Measurements from ENCODE around the gene ERAL1.
"Not testable (repeated sequence)": the region's sequence is repeated elsewhere in the genome, so short reads cannot be mapped to it uniquely, and the experiment has no call there.

Gene ERAL1

DNA sequence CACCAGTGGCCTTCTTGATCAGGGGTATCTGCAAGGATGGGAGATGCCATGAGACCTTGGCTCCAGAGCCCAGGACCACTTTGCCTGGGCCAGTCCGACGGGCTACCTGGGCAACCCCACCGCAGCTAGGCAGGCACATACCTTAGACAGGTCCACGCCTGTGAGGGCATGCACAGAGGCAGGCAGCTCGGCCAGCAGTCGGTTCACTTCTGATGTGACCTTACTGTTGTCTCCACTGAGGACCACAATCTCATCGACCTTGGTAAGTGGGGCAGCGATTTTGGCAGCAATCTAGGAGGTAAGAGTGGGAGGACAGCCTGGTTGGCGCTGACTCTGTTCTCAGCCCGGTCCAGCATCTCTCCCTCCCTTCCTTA is 25.7 kb downstream of the ERAL1 start:
- DNase-seq, result no peak

DNA sequence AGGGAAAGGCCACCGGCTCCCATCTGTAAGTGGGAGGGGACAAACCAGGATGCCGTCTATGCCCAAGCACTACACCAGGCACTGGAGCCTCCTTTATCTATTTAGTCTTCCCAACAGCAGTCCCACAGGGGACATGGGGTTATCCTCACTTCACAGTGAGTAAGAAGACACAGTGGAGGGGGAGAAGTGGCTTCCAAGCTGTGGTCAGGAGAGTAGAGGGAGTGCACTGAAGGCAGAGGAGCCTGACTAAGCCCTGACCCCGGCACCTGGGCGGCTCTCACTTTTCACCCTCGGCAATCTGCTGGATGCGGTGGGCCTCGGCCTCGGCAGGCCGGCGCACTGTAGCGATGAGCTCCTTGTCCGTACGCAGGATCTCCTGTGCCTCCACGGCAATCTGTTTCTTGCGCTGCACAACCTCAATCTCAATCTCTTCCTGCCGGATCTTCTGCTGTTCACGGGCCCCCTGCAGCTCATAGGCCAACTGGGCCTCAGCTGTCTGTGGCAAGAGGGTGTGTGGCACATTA is 26.8 kb downstream of the ERAL1 start:
- DNase-seq, result no peak

DNA sequence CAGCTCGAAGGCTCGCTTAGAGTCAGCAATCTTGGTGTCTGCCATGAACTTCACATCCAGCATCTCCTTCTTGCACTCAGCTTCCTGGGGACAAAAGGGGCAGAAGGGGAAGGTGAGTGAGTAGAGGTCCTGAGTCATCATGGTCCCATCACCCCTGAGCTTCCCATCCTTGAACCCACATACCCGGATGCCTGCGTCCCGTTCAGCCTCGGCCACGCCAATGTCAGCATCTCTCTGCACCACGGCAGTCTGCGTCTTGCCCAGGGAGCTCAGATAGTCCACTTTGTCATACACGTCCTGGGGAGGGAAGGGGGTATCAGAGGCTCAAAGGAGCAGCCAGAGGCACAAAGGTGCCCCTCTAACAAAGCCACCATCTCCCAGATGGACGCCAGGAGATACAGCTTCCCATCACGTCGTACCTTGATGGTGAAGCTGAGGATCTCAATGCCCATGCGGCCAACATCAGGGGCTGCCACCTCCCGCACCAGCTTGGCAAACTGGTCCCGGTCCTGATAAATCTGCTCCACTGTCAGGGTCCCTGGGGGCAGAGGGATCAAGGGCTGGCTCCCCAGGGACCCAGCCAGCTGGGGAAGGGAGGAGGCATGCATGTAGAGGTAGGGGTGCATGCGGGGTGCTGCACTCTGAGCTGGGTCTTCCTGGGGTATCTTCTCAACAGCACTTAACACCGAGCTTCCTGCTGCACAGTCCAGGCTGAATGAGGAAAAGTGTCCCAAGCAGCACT is 27.5 kb downstream of the ERAL1 start:
- no peak for DNase-seq

DNA sequence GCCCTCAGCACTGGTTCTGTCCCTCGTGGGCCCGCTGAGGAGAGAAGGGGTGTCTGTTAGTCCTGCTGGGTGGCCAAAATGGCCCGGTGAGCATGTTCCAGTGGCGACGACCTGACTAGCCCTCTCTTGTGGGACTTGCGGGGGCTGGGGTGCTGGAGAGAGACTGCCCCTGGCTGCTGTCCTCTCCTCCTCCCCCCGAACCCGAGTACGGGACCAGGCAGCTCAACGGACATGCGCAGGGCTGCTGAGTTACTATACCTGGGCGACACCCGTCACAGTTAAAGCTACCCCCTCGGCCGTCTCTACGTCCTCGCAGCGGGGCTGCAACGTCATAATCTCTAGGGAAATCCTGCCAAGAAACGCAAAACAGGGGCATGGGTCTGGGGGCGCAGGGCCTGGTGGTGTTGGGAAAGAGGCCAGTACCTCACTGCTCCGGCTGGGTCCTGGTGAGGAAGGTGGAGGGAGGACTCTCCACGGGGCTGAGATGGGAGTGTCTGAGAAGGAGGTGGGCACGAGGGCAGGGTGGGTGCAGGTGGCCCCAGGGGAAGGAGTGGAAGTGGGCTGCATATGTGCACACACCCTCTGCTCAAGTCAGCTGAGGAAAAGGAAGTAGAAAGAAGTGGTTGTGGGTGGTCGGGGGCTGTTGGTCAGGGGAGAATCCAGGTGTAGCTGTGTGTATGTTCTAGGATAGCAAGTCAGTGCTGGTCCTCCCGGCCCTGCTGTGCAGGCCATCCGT is 29.3 kb downstream of the ERAL1 start:
- no peak for DNase-seq

DNA sequence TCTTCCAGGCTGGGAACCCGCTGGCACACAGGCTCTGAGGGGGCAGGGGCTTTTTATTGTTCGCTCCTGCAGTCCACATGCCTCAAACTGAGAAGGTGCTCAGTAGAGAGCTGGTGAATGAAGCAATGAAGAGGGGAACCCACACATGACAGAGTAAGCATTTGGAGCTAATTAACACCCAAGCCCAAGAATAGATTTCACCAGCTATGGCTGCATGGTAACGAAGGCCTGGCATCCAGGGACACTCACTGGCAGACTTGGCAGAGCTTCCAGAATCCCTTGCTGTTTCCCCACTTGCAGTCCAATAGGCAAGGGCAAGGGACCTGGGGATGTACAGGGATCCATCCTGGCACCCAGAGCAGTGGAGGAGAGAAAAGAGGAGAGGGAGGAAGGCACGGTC is 30.5 kb downstream of the ERAL1 start:
- DNase-seq, result no peak

DNA sequence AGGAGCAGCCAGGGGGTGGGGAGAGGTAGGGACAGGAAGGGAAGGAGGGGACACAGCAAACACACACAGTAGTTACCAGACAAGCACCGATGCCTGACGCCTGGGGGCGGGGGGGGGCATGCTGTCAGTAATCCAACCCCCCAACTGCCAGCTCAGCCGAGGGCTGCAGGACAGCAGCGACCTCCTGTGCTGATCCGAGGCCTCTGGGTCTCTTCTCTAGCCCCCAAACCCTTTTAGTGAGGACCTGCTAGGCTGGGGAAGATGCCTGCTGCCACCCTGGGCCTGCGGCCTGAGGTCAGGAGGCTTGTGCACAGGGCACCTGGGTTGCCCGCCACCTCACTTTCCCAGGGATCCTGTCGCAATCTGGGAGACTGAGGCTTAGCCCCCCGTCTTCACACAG is 31.1 kb downstream of the ERAL1 start:
- no peak for DNase-seq

DNA sequence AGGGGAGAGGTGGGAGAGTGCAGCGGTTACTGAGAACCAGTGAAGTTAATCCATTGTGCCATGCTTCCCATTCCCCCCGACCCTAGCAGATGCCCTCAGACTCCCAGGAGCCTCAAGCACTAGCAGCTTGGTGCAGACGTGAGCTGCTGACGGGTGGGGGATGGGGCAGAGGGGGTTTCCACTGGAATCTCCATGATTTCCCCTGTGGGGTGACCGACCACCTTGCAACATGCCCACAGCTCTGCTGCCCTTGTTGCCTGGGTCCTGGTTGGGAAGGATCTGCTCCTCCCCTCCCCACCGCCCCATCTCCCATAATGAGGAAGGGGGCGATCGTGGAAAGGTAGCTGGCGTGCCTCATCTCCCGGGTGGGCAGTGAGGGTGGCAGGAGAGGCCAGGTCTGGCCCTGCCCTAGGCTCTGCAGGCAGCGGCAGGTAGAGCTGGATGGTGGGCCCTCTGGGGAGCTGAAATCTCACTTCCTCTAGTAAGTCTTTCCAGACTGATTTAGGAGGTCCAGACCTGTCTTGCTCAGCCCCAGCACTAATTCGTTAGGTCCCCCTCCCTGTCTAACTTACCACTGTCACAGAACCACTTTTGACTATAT is 33.2 kb downstream of the ERAL1 start:
- no peak for DNase-seq

DNA sequence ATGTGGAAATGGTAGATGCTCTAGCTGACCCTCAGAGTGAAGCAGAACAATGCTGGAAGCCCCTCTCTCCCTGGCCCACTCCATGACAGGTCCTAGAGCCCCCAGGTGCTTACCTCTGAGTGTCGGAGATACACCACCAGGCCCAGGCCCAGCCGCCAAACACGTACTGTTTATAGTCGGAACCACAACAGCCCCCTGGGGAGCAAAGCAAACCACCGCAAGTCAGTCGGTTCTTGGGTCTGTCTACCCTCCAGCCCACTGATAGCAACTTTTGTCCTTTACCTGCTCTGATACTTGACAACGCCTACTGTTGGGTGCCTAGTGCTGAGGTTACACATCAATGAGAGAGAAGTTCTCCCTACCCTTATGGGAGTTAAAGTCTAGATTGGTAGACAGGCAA is 34.0 kb downstream of the ERAL1 start:
- no peak for DNase-seq

DNA sequence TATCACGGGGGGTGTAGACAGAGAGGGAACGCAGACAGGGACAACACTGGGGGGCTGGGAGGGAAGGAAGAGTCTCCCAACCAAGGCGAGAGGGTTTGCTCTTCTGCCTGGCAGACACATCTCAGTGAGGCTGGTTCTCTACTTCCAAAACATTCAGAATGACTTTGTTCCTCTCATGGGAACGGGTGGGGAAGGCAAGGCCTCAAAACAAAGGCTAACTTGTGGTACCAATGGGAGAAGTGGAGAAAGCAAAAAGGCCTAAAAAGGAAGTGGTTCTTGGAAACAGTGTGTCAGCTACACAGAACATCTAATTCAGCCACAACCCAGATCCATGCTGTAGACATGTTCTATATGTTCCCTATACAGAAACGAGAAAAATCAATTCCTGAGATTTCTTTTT is 35.2 kb downstream of the ERAL1 start:
- no peak for DNase-seq

DNA sequence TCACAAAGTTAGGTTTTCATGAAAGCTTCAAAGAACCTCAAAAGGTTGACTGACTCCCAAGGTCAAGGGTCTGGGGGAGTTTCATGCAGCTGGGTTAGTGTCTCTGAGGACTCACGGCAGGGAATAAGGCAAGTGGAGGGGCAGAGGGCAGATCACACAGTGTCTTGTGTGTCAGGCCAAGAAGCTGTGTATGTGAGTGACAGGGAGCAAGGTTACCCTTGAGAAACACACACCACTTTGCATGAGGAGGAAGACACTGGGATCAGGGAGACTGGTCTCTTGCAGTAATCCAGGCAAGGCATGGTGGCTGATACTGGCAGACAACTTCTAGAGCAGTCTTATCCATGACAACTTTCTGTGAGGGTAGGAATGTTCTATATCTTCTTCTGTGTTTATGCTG is 36.4 kb downstream of the ERAL1 start:
- no peak for DNase-seq

DNA sequence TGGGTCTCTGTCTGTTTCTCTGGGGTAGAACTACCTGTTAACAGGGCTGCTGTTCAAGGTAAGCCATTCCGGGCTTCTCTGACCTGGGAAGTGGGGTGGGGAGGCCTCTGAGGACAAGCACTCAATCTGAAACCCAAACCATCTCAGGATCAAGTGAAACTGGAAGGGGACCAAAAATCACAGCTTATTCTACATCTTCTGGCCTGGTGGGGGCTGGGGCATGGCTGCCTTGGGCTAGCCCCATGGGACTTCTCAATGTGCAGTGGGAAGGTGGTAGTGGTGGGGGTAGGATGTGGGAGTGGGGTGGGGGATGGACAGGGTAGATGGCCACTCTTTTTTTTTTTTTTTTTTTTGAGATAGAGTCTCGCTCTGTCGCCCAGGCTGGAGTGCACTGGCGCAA is 37.2 kb downstream of the ERAL1 start:
- no peak for DNase-seq

DNA sequence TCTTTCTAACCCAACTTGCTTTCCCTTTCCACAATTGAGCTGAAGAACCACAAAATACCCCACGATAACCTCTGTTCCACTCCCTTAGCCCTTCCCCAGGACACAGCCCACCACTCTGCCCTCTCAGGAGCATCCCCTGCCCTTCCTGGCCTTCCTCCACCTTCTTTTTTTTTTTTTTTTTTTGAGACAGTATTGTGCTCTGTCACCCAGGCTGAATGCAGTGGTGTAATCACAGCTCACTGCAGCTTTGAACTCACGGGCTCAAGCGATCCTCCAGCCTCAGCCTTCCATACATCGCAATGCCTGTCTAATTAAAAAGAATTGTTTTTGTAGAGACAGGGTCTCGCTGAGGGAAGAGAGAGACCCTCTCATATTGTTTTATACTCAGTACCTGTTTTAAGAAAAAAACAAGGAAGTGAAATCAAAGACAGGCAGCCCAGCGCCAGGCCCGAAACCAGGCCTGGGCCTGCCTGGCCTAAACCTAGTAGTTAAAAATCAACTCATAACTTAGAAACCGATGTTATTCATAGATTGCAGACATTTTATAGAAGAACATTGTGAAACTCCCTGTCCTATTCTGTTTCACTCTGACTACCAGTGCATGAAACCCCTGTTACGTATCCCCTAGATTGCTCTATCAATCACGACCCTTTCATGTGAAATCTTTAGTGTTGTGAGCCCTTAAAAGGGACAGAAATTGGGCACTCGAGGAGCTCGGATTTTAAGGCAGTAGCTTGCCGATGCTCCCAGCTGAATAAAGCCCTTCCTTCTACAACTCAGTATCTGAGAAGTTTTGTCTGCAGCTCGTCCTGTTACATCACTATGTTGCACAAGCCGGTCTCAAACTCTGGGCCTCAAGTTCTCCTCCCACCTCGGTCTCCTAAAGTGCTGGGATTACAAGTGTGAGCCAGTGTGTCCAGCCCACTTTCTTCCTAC is 38.7 kb downstream of the ERAL1 start:
- DNase-seq, result not testable (repeated sequence)

DNA sequence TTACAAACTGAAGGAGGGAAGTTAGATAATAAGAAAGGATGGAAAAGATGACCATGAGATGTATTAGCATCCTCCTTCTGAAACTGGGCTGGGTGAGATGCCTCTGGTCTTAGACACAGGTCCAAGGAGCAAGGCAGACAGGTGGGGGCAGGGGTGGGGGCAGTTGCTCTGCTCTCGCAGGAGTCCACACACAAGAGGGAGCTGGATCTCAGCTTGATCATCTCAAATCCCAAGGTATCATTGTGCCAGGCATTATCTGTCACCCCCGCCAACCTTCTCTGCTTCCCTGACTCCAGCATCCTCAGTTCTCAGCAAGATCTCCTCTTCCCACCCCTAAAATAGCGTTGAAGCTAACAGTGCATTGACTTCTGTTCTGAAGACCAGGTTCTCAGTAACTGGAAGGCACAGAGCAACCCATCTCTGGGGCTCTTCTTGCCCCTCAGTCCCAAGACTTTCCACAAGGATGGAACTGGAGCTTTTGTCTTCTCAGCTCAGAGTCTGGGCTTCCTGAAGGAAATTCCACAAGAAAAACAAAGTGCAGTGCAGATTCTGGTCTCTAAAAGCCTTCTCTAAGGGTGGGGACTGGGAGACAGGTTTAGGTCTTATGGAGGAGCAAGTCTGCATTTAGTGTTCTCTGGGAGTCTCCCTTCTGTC is 41.1 kb downstream of the ERAL1 start:
- DNase-seq, result no peak

DNA sequence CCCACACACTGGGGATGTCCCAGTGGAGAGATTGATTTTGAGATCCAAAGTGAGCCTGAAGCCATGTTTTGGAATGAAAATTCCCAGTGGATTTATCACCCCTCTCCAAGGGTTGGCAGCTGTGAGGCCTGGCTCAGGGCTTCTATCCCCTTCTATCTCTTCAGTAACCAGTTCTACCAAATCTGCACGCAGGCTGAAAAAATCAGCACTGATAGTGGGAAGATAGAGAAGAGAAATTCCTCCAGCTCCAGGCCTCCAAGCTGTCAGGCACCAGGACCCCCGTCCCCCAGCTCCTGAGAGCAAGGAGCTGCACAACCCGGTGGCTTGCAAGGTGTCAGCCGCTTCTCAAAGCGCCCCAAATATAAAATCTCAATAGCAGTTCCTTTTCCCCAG is 41.7 kb downstream of the ERAL1 start:
- no peak for DNase-seq

DNA sequence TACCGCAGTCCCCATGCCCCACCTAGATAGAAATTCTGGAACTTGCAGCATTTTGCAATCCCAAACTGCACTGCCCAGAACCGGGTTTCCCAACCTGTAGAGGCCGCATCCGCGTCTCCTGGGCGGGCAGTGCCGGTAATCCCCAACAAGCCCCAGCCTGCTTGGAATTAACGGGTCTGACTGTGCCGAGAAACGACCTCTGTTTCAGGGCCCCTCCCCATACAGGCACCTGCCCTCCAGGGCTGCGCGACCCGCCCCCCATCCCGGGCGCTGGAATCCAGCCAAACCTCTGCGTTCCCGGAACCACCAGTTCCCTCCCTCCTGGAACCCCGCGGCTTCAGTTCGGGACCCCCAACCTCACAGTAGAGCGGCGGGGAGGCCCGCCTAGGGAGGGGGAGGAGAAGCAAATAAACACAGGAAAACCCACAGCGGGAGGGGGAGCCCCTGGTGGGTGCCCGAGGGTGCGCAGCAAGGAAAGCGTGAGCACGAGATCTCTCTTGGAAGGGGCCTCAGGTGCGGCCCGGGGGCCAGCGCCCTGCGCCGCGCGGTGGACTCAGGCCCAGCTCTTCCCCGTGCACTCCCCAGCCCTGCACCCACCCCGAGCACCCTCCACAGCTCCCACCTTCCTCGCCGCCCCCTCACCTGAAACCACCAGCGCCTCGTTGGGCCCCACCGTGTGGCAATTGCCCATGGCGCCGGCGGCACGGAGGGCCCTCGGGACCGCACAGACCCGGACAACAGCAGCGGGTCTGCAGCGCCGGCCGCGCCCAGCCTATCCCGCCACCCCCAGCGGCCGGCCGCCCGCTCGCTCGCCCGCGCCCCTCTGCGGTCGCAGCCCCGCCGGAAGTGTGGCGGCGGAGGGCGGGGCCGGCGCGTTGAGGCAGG is 42.3 kb downstream of the ERAL1 start, which contains the start of gene FLOT2:
FLOT2 (minus strand) TSS at position 850 of the 885 bp plus-strand sequence; CDS start at position 691, 159 bp downstream.
- DNase-seq, result peak; percentile 24

DNA sequence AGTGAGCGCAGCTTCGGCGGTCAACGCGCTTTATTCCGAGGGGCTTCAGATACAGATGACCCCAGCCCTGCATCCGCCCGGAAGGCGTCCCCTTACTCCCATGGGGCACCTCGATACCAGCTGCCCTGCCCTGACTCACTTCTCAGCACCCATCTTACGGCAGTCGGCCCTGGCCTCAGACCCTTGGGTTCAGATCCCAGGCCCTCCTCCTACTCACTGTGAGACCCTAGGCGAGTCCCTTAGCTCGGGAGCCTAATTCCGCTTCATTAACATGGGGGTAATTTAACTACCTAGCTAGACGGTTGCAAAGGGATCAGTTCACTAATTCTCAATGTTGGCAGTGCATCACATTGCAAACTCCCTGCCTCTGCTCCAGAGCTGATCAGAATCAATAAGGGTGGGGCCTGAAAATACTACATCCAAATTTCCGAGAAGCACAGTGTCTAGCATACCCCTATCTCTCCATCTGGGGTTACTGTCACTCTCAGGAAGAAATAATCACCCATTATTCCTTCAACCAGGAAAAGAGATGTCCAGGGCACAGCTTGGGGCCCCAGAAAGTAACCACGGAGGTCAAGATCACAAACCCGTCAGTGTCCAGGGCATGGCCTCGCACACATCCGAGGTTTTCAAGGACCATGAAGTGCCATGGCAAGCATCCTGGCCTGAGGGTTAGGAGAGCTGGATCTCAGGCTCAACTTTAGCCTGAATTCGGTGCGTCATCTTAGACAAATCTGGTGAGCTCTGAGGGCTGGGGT is 43.1 kb downstream of the ERAL1 start:
- no peak for DNase-seq

DNA sequence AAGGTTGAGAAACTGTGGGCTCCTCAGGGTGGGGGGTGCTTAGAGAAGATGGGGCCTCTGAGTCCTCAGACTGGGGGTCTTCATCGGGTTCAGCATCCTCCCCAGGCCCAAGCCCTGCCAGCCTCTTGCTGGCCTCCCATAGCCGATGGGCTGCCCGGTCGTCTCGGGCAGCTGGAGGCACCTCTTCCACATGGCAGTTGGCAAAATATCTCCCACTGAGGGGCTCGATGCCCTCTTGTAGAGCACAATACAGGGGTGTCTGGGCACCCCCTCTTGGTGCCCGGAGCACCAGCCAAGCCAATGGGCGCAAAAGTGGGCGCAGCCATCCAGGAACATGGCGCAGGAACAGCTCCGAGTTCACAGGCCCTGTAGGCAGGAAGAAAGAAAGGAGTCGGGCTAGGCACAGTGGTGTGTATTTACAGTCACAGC is 43.7 kb downstream of the ERAL1 start:
- DNase-seq, result no peak

DNA sequence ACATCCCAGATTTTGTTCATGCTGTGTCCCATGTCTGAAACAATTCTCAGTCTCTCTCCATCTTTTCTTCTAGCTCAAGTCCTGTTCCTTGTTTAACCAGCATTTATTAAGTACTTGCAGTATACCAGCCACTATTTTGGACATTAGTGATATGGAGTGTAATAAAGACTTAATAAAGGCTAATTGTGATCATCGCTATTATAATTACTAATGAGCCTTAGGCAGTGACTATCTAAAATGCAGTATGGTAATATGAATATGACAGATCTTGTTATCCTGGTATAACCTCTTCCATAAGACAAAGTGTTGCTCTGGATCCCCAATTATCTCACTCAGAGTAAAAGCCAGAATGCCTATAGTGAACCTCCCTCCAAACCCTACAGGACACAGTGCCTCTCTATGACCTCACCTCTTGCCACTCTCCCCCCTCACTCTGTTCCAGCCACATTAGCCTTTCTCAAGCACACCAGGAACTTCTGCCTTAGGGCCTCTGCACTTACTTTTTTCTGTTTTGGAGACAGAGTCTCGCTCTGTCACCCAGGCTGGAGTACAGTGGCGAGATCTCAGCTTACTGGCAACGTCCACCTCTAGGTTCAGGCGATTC is 44.5 kb downstream of the ERAL1 start:
- DNase-seq, result no peak

DNA sequence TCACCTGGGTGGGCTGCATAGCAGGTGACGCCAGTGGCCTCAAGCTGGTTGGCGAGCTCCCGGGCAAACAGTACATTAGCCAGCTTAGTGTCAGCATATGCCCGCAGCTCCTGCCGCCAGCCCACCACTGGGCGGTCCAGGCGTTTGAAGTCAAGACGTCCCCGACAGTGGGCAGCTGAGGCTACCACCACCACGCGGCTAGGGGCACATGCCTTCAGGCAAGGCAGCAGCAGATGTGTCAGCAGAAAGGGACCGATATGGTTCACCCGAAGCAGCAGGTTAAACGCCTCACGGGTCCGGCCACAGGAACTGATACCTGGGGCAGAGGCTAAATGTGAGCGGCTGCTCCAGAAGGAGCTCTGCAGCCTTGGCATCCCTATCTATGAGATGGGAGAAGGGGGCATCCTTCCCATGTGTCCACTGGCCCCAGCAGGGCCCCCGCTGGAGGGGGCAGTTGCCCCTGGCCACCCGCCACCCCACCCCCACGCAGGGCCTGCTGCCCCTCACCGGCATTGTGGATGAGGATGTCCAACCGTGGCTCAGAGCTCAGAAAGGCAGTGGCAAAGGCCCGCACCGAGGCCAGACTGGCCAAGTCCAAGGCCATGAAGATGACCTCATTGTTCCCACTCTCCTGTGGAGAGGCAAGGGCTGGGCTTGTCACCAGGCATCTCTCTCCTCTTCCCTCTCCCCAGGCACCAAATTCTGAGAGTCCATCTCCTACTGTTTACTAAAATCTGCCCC is 46.3 kb downstream of the ERAL1 start:
- no peak for DNase-seq

All from fibroblast of skin of right quadriceps (primary cell).